Adrenal gland (tissue), 5 donors: ENCODE data around the gene SRGAP3.

Source experiments
- POLR2A ChIP-seq, 2 donors: fragments of 450-650 bp; IDR thresholded peaks; one replicate each; pipeline ENCODE4 v1.6.1; 2017; ENCODE audit warnings: antibody characterized with exemption in 2 of 2, mild to moderate bottlenecking in 2 of 2, moderate library complexity in 1 of 2
- TF ChIP-seq, protein P1 (sequence below), 6 experiments: fragments of 450-650 bp in 4 of 6; fragments of 200-600 bp in 2 of 6; sonication (generic) in 1 of 6; IDR thresholded peaks; 1 replicate in 5 of 6; 2 replicates in 1 of 6; pipeline versions ENCODE4 v1.5.1 to v1.8.0; 2016 to 2021; ENCODE audit warnings: antibody characterized with exemption in 6 of 6, mild to moderate bottlenecking in 2 of 6, moderate library complexity in 1 of 6
- donor health status: DM: no; HTN: no; CAD: no.

DNA sequence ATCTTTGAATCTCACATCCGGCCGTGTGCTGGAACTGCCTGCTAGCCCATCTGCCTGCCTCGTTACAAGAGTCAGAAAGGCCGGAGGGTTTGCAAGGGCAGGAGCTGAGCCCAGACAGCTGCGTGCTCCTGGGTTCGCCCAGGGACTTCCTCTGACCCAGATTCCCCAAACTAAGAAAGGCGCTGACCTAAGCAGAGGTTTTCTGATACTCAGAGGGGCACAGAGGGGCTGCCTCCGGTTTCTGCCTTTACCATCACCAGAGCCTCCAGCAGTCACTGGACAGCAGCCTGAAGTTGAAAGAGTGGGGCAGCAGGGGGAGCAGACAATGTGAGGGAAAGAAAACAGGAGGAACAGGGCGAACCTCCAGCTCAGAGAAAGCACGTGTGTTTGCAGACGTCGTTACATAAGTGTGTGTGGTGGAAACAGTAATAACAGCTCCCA lies 252.7 kb downstream of the SRGAP3 start:
- TF ChIP-seq, protein P1, sequence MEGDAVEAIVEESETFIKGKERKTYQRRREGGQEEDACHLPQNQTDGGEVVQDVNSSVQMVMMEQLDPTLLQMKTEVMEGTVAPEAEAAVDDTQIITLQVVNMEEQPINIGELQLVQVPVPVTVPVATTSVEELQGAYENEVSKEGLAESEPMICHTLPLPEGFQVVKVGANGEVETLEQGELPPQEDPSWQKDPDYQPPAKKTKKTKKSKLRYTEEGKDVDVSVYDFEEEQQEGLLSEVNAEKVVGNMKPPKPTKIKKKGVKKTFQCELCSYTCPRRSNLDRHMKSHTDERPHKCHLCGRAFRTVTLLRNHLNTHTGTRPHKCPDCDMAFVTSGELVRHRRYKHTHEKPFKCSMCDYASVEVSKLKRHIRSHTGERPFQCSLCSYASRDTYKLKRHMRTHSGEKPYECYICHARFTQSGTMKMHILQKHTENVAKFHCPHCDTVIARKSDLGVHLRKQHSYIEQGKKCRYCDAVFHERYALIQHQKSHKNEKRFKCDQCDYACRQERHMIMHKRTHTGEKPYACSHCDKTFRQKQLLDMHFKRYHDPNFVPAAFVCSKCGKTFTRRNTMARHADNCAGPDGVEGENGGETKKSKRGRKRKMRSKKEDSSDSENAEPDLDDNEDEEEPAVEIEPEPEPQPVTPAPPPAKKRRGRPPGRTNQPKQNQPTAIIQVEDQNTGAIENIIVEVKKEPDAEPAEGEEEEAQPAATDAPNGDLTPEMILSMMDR (IDR thresholded peaks at IDR 0.05), result peak in 4 of 6 experiments; percentile 12 to 34 (median 20)
- TF ChIP-seq POLR2A (IDR thresholded peaks at IDR 0.05), result no peak
